Measurements from ENCODE around the gene PARD3.

GRCh38 chr10:34303022-34303421, 512.1 kb downstream of the PARD3 start:
- TF ChIP-seq CTCF (IDR thresholded peaks at IDR 0.05) = no peak
- TF ChIP-seq POLR2A (IDR thresholded peaks at IDR 0.05) = no peak
